Hematopoietic multipotent progenitor cell treated with erythropoietin and hydrocortisone succinate and interleukin-3 and kit ligand, for 15 days (in vitro differentiated cells): Measurements from ENCODE around the gene C13orf42.

Source experiments
- DNase-seq: peaks from one replicate; pipeline ENCODE4 v3.0.0-alpha.2; 2015; ENCODE audit warnings: low spot score

C13orf42 gene

DNA sequence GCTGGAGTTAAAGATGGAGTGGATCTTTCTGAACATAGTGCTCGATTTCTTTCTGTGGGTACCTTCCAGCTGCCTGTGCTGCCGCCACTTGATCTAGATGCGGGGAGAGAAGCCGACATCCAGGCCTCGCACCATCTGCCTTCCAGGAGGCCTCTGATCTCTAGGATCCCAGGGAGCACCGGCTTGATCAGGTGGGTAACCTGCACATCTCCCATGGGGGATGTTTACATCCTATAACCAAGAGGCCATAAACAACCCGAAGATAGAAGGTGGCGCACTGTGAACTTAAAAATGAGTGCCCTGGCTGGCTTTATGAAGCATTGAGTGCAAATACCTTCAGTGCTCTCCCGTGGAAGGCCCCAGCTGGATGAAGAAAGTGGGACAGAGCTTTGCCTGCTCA lies at the start of gene C13orf42:
Gene C13orf42 (minus strand): TSS at position 101 of the 400 bp plus-strand sequence. CDS start 65 bp downstream, at position 36.
- no peak for DNase-seq

- DNase-seq, result no peak
Measured at GRCh38 chr13:51158880-51159518, 47.9 kb upstream of the C13orf42 start.

GRCh38 chr13:51158365-51158764 lies 47.3 kb upstream of the C13orf42 start:
- no peak for DNase-seq

GRCh38 chr13:51156648-51157047 lies 45.6 kb upstream of the C13orf42 start:
- no peak for DNase-seq

DNA sequence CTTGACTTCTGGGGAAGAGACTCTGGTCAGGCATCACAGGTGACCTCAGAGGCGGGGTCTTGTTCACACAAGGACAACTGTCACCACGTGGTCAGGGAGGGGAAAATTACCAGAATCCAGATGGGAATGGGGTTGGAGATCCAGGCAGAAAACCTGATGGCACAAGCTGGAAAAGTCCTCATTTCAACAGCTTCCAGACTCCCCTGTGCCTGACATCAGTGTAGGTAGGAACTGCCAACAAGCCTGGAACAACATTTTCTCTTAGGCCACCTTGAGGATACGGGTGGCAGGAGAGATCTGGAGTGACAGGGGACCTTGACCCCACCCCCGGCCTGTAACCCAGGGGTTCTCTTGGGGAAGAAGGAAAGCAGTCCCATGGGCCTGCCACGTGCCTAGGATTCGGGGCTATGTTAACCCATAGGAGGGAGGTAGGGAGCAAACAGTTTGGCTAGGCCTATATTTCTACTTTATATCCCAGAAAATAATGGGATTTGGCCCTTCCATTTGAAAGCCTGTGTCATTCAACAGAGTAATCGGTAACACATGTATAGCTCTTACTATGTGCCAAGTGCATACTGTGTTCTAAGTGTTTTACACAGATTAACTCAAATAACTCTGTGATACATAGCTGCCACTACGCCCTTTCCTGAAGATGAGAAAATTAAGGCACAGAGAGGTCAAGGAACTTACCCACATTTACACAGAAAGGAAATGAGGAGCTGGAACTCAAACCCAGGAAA lies 44.9 kb upstream of the C13orf42 start:
- DNase-seq, result no peak

- no peak for DNase-seq
Measured at GRCh38 chr13:51155161-51155560, 44.1 kb upstream of the C13orf42 start.

DNA sequence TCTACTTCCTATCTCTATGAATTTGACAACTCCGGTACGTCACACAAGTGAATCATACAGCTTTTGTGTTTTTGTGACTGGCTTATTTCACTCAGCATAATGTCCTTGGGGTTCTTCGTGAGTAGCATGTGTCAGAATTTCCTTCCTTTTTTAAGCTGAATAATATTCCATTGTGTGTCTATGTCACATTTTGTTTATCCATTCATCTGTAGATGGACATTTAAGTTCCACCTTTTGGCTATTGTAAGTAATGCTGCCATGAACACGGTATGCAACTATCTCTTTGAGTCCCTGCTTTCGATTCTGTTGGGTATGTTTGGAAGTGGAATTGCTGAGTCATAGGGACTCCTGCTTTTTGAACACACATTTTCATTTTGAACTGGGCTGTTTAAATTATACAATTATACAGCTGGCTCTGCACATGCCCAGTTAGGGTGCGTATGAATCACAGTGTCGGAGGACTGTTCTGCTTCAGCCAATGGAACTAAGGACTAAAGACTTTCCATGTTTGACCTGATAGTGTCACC lies 43.0 kb upstream of the C13orf42 start:
- DNase-seq, result peak; percentile 6

GRCh38 chr13:51153527-51153926 lies 42.5 kb upstream of the C13orf42 start:
- no peak for DNase-seq

DNA sequence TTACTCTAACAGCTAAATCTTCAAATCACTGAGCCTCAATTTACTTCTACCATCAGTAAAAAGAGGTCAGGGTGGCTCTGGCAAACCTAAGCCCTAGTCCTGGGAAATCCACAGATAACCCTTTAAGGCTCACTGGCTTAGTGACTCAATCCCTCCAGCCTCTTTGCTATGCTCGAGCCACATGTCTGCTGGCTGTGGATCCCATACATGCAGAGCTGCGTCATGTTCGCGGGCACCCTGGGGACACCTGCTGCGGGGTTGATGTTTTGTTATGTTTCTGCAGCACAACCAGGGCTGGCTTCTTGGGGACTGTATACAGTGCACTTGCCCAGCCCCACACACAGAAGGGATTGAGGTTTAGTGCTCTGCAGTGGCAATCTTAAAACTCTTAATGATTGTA lies 41.6 kb upstream of the C13orf42 start:
- no peak for DNase-seq

DNA sequence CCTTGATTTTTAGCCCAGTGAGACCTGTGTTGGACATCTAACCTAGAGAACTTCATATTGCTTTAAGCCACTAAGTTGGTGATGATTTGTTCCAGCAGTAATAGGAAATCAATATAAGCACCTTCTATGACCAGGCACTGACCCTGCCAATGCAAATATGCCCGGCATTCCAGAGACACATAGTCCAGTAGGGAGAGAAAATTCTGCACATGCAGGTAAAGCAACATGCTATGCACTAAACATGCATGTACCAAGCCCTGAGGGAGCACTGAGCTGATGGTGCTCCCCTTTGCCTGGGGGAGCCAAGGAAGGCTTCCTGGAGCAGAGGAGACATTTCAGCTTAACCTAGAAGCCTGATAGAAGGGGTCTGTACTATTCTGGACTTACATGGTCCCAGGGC lies 40.4 kb upstream of the C13orf42 start:
- DNase-seq, result no peak

DNA sequence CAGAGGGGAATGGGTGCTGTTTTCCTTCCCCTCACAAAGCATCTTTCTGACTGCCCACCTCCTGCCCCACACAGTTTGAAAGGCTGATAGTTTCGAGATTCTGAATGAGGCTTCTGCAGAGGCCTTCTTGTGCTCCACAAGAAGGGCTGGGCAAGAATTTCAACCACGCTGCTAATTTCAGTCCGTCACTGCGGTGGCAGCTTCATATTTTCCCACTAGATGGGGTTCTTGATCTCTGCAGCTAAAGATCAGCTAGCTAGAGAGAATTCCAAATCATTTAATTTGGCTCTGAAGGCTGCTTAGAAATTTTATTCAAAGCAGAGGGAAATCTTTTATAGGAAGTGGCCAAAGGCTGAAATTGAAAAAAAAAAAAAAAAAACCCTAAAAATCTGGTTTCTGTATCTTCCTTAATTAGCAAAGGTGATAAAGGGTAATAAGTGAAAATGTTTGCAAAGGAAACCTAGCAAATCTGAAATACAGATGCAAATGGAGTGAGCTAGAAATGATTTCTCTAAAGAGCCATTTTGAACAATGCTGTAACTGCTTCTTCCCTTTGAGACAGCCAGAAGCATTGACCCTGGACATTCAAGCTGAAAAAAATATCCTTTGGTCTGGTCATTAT lies 38.0 kb upstream of the C13orf42 start:
- no peak for DNase-seq

GRCh38 chr13:51148223-51148951 lies 37.3 kb upstream of the C13orf42 start:
- no peak for DNase-seq

DNA sequence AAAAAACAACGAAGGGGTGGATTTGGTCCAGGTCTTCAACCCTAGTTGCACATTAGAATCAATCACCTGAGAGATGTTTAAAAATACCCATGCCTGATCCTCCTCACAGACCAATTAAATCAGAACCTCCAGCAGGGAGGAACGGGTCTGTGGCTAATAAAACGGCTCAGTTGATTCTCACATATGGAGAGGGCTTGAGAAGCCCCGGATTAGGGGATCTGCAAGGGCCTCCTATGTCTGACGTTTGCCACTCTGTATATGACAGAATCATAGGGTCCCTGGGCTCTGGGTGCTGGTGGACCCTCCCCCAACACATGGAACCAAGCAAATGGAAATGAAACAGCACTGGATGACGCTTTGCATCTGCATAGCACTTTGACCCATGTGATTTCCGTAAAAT lies 36.7 kb upstream of the C13orf42 start:
- no peak for DNase-seq

DNA sequence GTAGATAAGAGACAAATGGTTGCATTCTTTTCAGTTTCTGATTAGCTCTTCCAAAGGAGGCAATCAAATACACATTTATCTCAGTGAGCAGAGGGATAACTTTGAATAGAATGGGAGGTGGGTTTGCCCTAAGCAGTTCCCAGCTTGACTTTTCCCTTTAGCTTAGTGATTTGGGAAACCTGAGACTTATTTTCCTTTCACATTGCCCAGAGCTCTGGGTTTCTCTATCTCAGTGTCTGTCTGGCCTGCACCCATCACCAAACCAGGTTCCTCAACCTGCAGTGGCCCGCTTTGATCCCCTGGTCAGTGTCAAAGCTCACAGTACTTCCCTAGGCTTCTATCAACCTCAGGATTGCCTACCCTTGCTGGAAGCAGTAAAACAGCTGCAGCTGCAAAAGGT lies 35.6 kb upstream of the C13orf42 start:
- DNase-seq, result no peak

GRCh38 chr13:51137250-51137649 lies 26.2 kb upstream of the C13orf42 start:
- DNase-seq, result no peak

GRCh38 chr13:51136276-51136980 lies 25.4 kb upstream of the C13orf42 start:
- no peak for DNase-seq

GRCh38 chr13:51134763-51135365 lies 23.8 kb upstream of the C13orf42 start:
- no peak for DNase-seq

DNA sequence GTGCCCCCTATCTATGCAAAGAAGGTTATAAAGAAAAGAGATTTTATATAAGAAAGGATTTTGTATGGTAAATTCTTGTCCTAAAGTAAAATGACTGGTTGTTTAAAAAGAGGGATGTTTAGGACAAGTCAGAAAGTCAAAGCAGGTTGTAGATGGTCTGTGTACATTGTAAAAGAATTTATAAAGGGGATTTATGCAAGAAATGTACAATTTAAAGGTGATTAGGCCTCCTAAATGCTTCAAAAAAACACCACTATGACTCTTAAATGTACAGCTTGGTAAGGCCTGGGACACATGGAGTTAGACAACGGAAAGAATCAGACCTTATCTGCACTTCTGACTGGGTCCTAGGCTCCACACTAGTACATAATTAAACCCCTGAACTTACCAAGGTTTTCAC lies 19.3 kb upstream of the C13orf42 start:
- no peak for DNase-seq

- peak; percentile 24 for DNase-seq
Measured at GRCh38 chr13:51125495-51126226, 14.6 kb upstream of the C13orf42 start.

DNA sequence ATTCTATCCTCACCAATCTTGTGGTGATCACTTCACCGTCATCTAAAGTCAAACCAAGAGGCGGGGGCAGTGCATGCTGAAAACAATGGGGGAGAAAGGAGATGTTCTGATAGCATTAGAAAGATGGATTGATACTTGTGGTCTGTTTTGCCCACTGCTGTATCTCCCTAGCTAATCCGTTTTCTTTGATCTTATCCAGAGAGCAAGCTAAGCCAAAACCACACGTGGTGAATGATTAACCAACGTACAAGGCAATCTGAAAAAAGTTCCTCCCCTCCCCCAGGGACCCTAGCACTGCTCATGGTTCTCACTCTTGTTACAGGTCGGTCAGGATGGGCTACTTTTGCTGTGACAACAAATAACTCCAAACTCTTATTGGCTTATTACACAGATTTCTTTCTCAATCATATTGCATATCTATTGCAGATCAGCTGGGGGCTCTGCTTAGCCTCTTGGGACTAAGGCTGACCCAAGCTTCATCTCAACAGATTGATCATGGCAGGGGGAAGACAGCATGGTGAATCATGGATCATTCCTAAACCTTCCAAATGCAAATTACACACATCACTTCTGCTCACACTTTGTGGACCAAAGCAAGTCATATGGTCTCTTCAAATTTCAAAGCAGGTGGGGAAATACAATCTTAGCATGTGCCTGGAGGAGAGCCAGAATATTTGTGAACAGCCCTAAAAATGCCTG lies 11.9 kb upstream of the C13orf42 start:
- no peak for DNase-seq
